ENCODE measurements around the gene GALNT2. TPM values are rescaled to one million over a fixed set of nuclear protein-coding genes. Genes with fewer than 3 reads are reported as not detected.

The GALNT2 gene
- total and polyA plus RNA-seq, 8 donors = 18.3 to 118 (median 57.3) TPM

DNA sequence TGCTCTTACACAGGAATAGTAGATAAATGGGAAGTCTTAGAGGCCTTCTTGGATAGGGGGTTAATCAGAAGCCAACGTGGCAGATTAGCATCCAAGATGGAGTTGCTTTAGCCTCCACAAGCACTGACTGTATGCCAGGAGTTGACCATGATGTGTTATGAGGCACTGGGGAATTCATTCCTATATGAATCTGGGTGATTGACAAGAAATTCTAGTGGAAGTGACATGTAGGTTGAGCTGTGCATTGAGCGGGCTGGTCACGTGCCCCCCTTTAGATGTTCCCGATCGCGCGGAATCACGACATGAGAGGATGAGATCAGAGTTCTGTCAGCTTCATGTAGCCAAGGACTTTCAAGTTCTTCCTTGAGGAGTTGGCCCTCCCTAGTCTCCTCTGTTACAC, 31.7 kb downstream of the GALNT2 start:
- Histone ChIP-seq H3K4me3 (no peak overlapping the region), H3K27me3 (no peaks in the 10 kb centered on the region), H3K27ac (no peak overlapping the region), H3K4me1 (peaks cover 14 to 25% (median 14%) of the 10 kb centered on the region in 3 donors), H3K36me3 (no peaks in the 10 kb centered on the region), H3K9me3 (no peaks in the 10 kb centered on the region)
- DNase-seq (no peak), ATAC-seq (no peak), FAIRE-seq (no peak)
- 93 to 96% methylated on average over 8 of the region's 8 CpGs for WGBS, 2 donors
- TF ChIP-seq, protein P1, sequence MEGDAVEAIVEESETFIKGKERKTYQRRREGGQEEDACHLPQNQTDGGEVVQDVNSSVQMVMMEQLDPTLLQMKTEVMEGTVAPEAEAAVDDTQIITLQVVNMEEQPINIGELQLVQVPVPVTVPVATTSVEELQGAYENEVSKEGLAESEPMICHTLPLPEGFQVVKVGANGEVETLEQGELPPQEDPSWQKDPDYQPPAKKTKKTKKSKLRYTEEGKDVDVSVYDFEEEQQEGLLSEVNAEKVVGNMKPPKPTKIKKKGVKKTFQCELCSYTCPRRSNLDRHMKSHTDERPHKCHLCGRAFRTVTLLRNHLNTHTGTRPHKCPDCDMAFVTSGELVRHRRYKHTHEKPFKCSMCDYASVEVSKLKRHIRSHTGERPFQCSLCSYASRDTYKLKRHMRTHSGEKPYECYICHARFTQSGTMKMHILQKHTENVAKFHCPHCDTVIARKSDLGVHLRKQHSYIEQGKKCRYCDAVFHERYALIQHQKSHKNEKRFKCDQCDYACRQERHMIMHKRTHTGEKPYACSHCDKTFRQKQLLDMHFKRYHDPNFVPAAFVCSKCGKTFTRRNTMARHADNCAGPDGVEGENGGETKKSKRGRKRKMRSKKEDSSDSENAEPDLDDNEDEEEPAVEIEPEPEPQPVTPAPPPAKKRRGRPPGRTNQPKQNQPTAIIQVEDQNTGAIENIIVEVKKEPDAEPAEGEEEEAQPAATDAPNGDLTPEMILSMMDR (IDR thresholded peaks at IDR 0.05) = no peak
- intact Hi-C loops (cut with DNase I) = no loop called here

DNA sequence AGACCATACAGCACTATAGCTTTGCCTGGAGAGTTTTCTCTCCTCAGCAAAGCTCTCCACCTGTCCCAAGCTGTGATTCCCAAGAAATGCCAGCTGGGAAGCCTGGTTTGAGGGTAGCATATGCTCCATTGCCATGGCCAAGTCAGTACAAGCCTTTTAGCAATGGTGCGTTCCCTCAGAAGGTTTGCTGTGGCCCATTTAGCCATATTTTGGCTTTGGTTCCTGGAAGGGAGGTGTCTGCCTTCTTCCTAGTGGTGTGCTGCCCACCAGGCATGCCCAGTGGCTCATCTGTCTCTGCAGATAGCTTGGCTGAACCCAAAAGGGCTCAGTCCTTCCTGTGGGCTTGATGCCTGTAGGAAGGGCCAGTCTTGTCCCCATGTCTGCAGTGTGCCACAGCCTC, 32.4 kb downstream of the GALNT2 start:
- FAIRE-seq = no peak

DNA sequence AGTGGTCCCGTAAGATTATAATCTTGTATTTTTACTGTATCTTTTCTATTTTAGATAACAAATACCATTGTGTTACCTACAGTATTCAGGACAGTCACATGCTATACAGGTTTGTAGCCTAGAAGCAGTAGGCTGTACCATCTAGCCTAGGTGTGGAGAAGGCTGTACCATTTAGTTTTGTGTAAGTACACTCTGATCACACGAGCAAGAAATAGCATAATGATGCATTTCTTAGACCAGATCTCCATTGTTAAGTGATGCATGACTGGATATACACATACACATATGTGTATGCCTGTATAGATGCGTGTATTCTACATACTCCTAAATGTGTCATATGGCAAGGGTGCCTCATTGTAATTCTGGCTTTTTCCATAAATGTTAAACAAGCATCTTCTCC, 33.9 kb downstream of the GALNT2 start:
- no peak for ATAC-seq
- no peaks in the 10 kb centered on the region for H3K9me3 ChIP-seq
- peaks cover 31 to 46% (median 32%) of the 10 kb centered on the region in 3 donors for H3K4me1 ChIP-seq
- peak overlapping the region in 1 of 4 donors; percentile 52 for H3K27ac ChIP-seq
- FAIRE-seq = no peak
- H3K36me3 ChIP-seq = no peaks in the 10 kb centered on the region
- WGBS, 2 donors = 67 to 77% methylated on average over 3 of the region's 3 CpGs
- TF ChIP-seq, protein P1 (IDR thresholded peaks at IDR 0.05) = no peak
- intact Hi-C loops (cut with DNase I) = no loop called here
- no peak for DNase-seq
- no peak overlapping the region for H3K4me3 ChIP-seq
- H3K27me3 ChIP-seq = no peaks in the 10 kb centered on the region

More for the DNA sequence above, 32.4 kb downstream of the GALNT2 start:
- no peaks in the 10 kb centered on the region for H3K27me3 ChIP-seq
- intact Hi-C loops (cut with DNase I) = no loop called here
- no peaks in the 10 kb centered on the region for H3K9me3 ChIP-seq
- peaks cover 21 to 32% (median 21%) of the 10 kb centered on the region in 3 donors for H3K4me1 ChIP-seq
- H3K4me3 ChIP-seq = no peak overlapping the region
- no peak overlapping the region for H3K27ac ChIP-seq
- DNase-seq = no peak
- no peaks in the 10 kb centered on the region for H3K36me3 ChIP-seq
- no peak for ATAC-seq
- TF ChIP-seq, protein P1 (IDR thresholded peaks at IDR 0.05) = no peak
- 89 to 91% methylated on average over 1 of the region's 1 CpG for WGBS, 2 donors

DNA sequence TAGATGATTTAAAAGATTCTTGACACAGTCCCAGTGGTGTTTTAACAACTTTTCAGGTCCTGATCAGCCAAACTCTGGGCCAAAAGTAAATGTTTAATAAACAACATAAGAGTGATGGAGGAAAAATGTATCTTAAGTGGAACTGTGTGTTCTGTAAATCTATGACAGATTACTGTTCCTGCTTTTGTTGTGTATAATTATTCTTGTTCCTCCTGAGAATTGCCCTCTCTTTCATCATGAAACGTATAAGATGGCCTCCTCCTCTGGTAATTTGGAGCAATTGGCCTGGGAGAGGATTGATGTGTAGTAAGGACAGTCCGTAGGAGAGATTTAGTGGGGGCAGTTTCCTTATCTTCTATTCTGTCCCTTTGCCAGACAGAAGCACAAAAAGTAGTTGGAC, 34.5 kb downstream of the GALNT2 start:
- DNase-seq (no peak), ATAC-seq (no peak), FAIRE-seq (no peak)
- WGBS, 2 donors = 16 to 17% methylated on average over 2 of the region's 2 CpGs
- H3K4me3 ChIP-seq = no peak overlapping the region
- no peaks in the 10 kb centered on the region for H3K9me3 ChIP-seq
- TF ChIP-seq, protein P1 (IDR thresholded peaks at IDR 0.05) = no peak
- no peaks in the 10 kb centered on the region for H3K36me3 ChIP-seq
- intact Hi-C loops (cut with DNase I) = no loop called here
- H3K4me1 ChIP-seq = peaks cover 38 to 52% (median 38%) of the 10 kb centered on the region in 3 donors
- H3K27me3 ChIP-seq = no peaks in the 10 kb centered on the region
- H3K27ac ChIP-seq = peak overlapping the region in 1 of 4 donors; percentile 52

DNA sequence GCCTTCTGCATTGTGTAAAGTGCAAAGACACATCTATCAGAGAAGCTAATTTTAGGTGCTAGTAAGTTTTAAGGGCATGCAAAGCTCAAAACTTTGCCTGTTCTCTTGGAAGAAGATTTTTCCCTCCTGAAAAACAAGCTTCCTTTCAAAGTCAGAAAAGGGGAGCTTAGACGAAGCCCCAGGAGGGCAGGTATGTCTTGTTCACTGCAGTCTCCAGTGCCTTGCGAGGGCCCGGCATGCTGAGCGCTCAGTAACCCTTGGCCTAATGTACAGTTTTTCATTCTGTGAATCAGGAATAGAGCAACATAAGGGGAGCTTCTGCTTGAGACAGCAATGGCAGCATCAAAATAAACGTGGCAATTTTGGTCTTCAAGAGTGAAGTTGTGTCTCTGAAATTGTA, 35.0 kb downstream of the GALNT2 start:
- FAIRE-seq (no peak), DNase-seq (no peak), ATAC-seq (no peak)
- 75 to 80% methylated on average over 5 of the region's 5 CpGs for WGBS, 2 donors
- peak overlapping the region in 1 of 4 donors; percentile 52 for H3K27ac ChIP-seq
- TF ChIP-seq, protein P1 (IDR thresholded peaks at IDR 0.05) = no peak
- no peaks in the 10 kb centered on the region for H3K27me3 ChIP-seq
- no peaks in the 10 kb centered on the region for H3K9me3 ChIP-seq
- H3K4me1 ChIP-seq = peaks cover 42 to 57% (median 42%) of the 10 kb centered on the region in 3 donors
- intact Hi-C loops (cut with DNase I) = no loop called here
- no peaks in the 10 kb centered on the region for H3K36me3 ChIP-seq
- H3K4me3 ChIP-seq = no peak overlapping the region

All from pancreas (tissue), 10 donors.